ENCODE data around the gene MFSD1.

Gene MFSD1

GRCh38 chr3:158801696-158802408, at the start of gene MFSD1:
MFSD1 (plus strand) TSS chr3:158802054; CDS start chr3:158802153, 99 bp downstream.
- TF ChIP-seq CTCF (conservative IDR thresholded peaks at IDR 0.05; ENCODE audit: low read length) (no peak), EZH2phosphoT487 (IDR thresholded peaks at IDR 0.05; ENCODE audit: borderline replicate concordance) (no peak)
- Histone ChIP-seq H4K20me1 (ENCODE audit: insufficient read depth, low read length, poor library complexity, severe bottlenecking) (no peaks in the 10 kb centered on the region), H3K9ac (ENCODE audit: low read depth, low read length, poor library complexity, severe bottlenecking) (peak within 1 kb of the TSS; percentile 57), H3F3A (ENCODE audit: low read depth) (no peaks in the 10 kb centered on the region), H3K4me1 (ENCODE audit: insufficient read depth, low read length, poor library complexity, severe bottlenecking) (peaks cover 20% of the 10 kb centered on the region), H3K4me3 (ENCODE audit: low read length, poor library complexity, severe bottlenecking) (peak within 1 kb of the TSS; percentile 88), H3K9me2 (replicated peaks; ENCODE audit: low read depth, low read length) (no peaks in the 10 kb centered on the region), H3K79me2 (ENCODE audit: insufficient read depth, low read length) (no peaks in the 10 kb centered on the region), H3K36me3 (ENCODE audit: insufficient read depth, low read length) (no peaks in the 10 kb centered on the region), H3K4me2 (ENCODE audit: low read depth, low read length, poor library complexity, severe bottlenecking) (peak within 1 kb of the TSS; percentile 72), H3K9me3 (ENCODE audit: insufficient read depth, low read depth, low read length) (no peaks in the 10 kb centered on the region), H2AFZ (ENCODE audit: low read length) (peak within 1 kb of the TSS; percentile 97), H3K27me3 (ENCODE audit: insufficient read depth, low read length, poor library complexity, severe bottlenecking) (no peaks in the 10 kb centered on the region)

GRCh38 chr3:158753854-158754253, 48.0 kb upstream of the MFSD1 start:
- no peaks in the 10 kb centered on the region for H3F3A ChIP-seq (ENCODE audit: low read depth)
- H3K4me3 ChIP-seq (ENCODE audit: low read length, poor library complexity, severe bottlenecking): no peak overlapping the region
- no peaks in the 10 kb centered on the region for H3K27me3 ChIP-seq (ENCODE audit: insufficient read depth, low read length, poor library complexity, severe bottlenecking)
- no peak for TF ChIP-seq CTCF (conservative IDR thresholded peaks at IDR 0.05; ENCODE audit: low read length)
- no peaks in the 10 kb centered on the region for H3K9me2 ChIP-seq (replicated peaks; ENCODE audit: low read depth, low read length)
- no peaks in the 10 kb centered on the region for H3K79me2 ChIP-seq (ENCODE audit: insufficient read depth, low read length)
- H3K36me3 ChIP-seq (ENCODE audit: insufficient read depth, low read length): no peaks in the 10 kb centered on the region
- H3K9me3 ChIP-seq (ENCODE audit: insufficient read depth, low read depth, low read length): no peaks in the 10 kb centered on the region
- no peak overlapping the region for H3K9ac ChIP-seq (ENCODE audit: low read depth, low read length, poor library complexity, severe bottlenecking)
- no peak overlapping the region for H2AFZ ChIP-seq (ENCODE audit: low read length)
- no peaks in the 10 kb centered on the region for H4K20me1 ChIP-seq (ENCODE audit: insufficient read depth, low read length, poor library complexity, severe bottlenecking)
- no peak overlapping the region for H3K4me2 ChIP-seq (ENCODE audit: low read depth, low read length, poor library complexity, severe bottlenecking)
- H3K4me1 ChIP-seq (ENCODE audit: insufficient read depth, low read length, poor library complexity, severe bottlenecking): no peaks in the 10 kb centered on the region

- no peaks in the 10 kb centered on the region for H3K79me2 ChIP-seq (ENCODE audit: insufficient read depth, low read length)
Observed at GRCh38 chr3:158755421-158755820, 46.4 kb upstream of the MFSD1 start.

More at GRCh38 chr3:158755421-158755820, 46.4 kb upstream of the MFSD1 start:
- no peaks in the 10 kb centered on the region for H3K27me3 ChIP-seq (ENCODE audit: insufficient read depth, low read length, poor library complexity, severe bottlenecking)
- no peak overlapping the region for H3K4me2 ChIP-seq (ENCODE audit: low read depth, low read length, poor library complexity, severe bottlenecking)
- no peaks in the 10 kb centered on the region for H3K9me2 ChIP-seq (replicated peaks; ENCODE audit: low read depth, low read length)
- H2AFZ ChIP-seq (ENCODE audit: low read length): no peak overlapping the region
- no peaks in the 10 kb centered on the region for H4K20me1 ChIP-seq (ENCODE audit: insufficient read depth, low read length, poor library complexity, severe bottlenecking)
- no peaks in the 10 kb centered on the region for H3K36me3 ChIP-seq (ENCODE audit: insufficient read depth, low read length)
- no peaks in the 10 kb centered on the region for H3F3A ChIP-seq (ENCODE audit: low read depth)
- no peak overlapping the region for H3K9ac ChIP-seq (ENCODE audit: low read depth, low read length, poor library complexity, severe bottlenecking)
- TF ChIP-seq EZH2phosphoT487 (IDR thresholded peaks at IDR 0.05; ENCODE audit: borderline replicate concordance): no peak
- no peak for TF ChIP-seq CTCF (conservative IDR thresholded peaks at IDR 0.05; ENCODE audit: low read length)
- H3K4me3 ChIP-seq (ENCODE audit: low read length, poor library complexity, severe bottlenecking): no peak overlapping the region
- no peaks in the 10 kb centered on the region for H3K9me3 ChIP-seq (ENCODE audit: insufficient read depth, low read depth, low read length)
- H3K4me1 ChIP-seq (ENCODE audit: insufficient read depth, low read length, poor library complexity, severe bottlenecking): no peaks in the 10 kb centered on the region

Data from Loucy (cell line).